ENCODE results near the gene CHKA.

The CHKA gene

GRCh38 chr11:68071281-68072048 lies 49.7 kb downstream of the CHKA start:
- DNase-seq: no peak

GRCh38 chr11:68067991-68068390 lies 53.2 kb downstream of the CHKA start:
- no peak for DNase-seq

- no peak for DNase-seq
Observed at GRCh38 chr11:68066742-68067141, 54.4 kb downstream of the CHKA start.

- DNase-seq: no peak
Observed at GRCh38 chr11:68065841-68066240, 55.3 kb downstream of the CHKA start.

- no peak for DNase-seq
Observed at GRCh38 chr11:68064926-68065325, 56.3 kb downstream of the CHKA start.

- no peak for DNase-seq
Observed at GRCh38 chr11:68061508-68061907, 59.7 kb downstream of the CHKA start.

- no peak for DNase-seq
Observed at GRCh38 chr11:68057807-68058206, 63.4 kb downstream of the CHKA start.

- no peak for DNase-seq
Observed at GRCh38 chr11:68056317-68057285, 64.6 kb downstream of the CHKA start.

GRCh38 chr11:68053981-68054812 lies 67.0 kb downstream of the CHKA start:
- no peak for DNase-seq

- DNase-seq: no peak
Observed at GRCh38 chr11:68053117-68053516, 68.1 kb downstream of the CHKA start.

GRCh38 chr11:68052137-68052873 lies 68.9 kb downstream of the CHKA start:
- DNase-seq: no peak

GRCh38 chr11:68051191-68052136 lies 69.7 kb downstream of the CHKA start:
- no peak for DNase-seq

- DNase-seq: no peak
Observed at GRCh38 chr11:68050371-68050841, 70.8 kb downstream of the CHKA start.

GRCh38 chr11:68049509-68050370 lies 71.4 kb downstream of the CHKA start:
- DNase-seq: no peak

GRCh38 chr11:68048681-68049508 lies 72.3 kb downstream of the CHKA start:
- DNase-seq: no peak

GRCh38 chr11:68047437-68048290 lies 73.5 kb downstream of the CHKA start:
- no peak for DNase-seq

- DNase-seq: no peak
Observed at GRCh38 chr11:68044898-68045351, 76.3 kb downstream of the CHKA start.

Measured in activated gamma-delta T cell treated with Interleukin-2 at 50 U/mL for 16 hours (primary cell).